Vagina (tissue), 2 donors: Measurements from ENCODE around the gene HTR4.

Experiments
- CTCF ChIP-seq, 3 experiments: fragments of 450-650 bp in 2 of 3; fragments of 200-600 bp in 1 of 3; sonication (generic) in 1 of 3; IDR thresholded peaks; one replicate each; pipeline ENCODE4 v1.5.1; 2017 to 2019; ENCODE audit warnings: antibody characterized with exemption in 3 of 3, mild to moderate bottlenecking in 2 of 3, moderate library complexity in 2 of 3
- POLR2A ChIP-seq, 2 donors: fragments of 450-650 bp; IDR thresholded peaks; one replicate each; pipeline ENCODE4 v1.6.1; 2017; ENCODE audit warnings: antibody characterized with exemption in 2 of 2, mild to moderate bottlenecking in 2 of 2, moderate library complexity in 2 of 2

GRCh38 chr5:148515460-148515859 is 138.9 kb downstream of the HTR4 start:
- TF ChIP-seq CTCF (IDR thresholded peaks at IDR 0.05) (no peak), POLR2A (IDR thresholded peaks at IDR 0.05) (no peak)
